Transverse colon (tissue), 4 donors: Measurements from ENCODE around the gene AFAP1L2. TPM values are rescaled to one million over a fixed set of nuclear protein-coding genes. Genes with fewer than 3 reads are reported as not detected.

Source experiments
- DNase-seq: peaks from one replicate; pipeline ENCODE4 v3.0.0-alpha.2; 2019
- H3K27ac ChIP-seq, 4 donors: fragments of 200-600 bp; sonication (generic); 2 replicates each; pipeline ENCODE4 v1.5.1; 2016 to 2018; ENCODE audit warnings: inconsistent platforms in 4 of 4
- H3K27me3 ChIP-seq: fragments of 200-600 bp; sonication (generic); 2 replicates; pipeline ENCODE4 v1.5.1; 2017; ENCODE audit warnings: inconsistent platforms
- H3K36me3 ChIP-seq, 4 donors: fragments of 200-600 bp; sonication (generic); 2 replicates each; pipeline ENCODE4 v1.5.1; 2017 to 2019; ENCODE audit warnings: inconsistent platforms in 4 of 4
- H3K4me1 ChIP-seq, 4 donors: fragments of 200-600 bp; sonication (generic); 2 replicates each; pipeline ENCODE4 v1.5.1; 2017 to 2020; ENCODE audit warnings: inconsistent platforms in 4 of 4
- H3K4me3 ChIP-seq, 4 donors: fragments of 200-600 bp; sonication (generic); 1 replicate in 1 of 4; 2 replicates in 3 of 4; pipeline versions ENCODE4 v1.5.1 to v1.6.1; 2017 to 2019; ENCODE audit warnings: inconsistent platforms in 4 of 4
- H3K9me3 ChIP-seq, 2 donors: fragments of 200-600 bp; sonication (generic); 2 replicates each; pipeline ENCODE4 v1.5.1; 2017 to 2019; ENCODE audit warnings: inconsistent platforms in 2 of 2
- EP300 ChIP-seq: sonication (generic); formaldehyde crosslinking; IDR thresholded peaks from one replicate; pipeline ENCODE4 v1.6.1; 2017; ENCODE audit warnings: antibody characterized with exemption, low read depth
- POLR2A ChIP-seq: fragments of 450-650 bp; IDR thresholded peaks from one replicate; pipeline ENCODE4 v1.6.1; 2016; ENCODE audit warnings: antibody characterized with exemption, mild to moderate bottlenecking, moderate library complexity
- POLR2AphosphoS5 ChIP-seq, 3 donors: sonication (generic); formaldehyde crosslinking; IDR thresholded peaks; one replicate each; pipeline ENCODE4 v1.6.1; 2016; ENCODE audit warnings: antibody characterized with exemption in 3 of 3
- WGBS, 2 donors: methylation state at CpG; one replicate each; pipeline ENCODE4 v1.1.5; 2018; ENCODE audit warnings: low coverage in 1 of 2; 5-methylcytosine and 5-hydroxymethylcytosine counted together
- in situ Hi-C, 4 donors: fragments of 200-750 bp; cut with MboI; loops; one replicate each; pipeline versions ENCODE4 v1.15.0 to v1.15.1; 2017; ENCODE audit warnings: low sequenced_read_pairs in 3 of 4, low pct_ligation_motif_present in 1 of 4, low pct_unique_long_range_greater_than_20kb in 1 of 4
- intact Hi-C: fragments of 100-400 bp; cut with DNase I; formaldehyde crosslinking; loops from one replicate; pipeline ENCODE4 v1.15.1; 2023; ENCODE audit warnings: low total_unique reads
- total RNA-seq, 4 donors: library from RNA; depleted of rRNA; stranded (reverse); fragments of >200 nt; gene quantifications; one replicate each; pipeline ENCODE4 v1.1.0, GENCODE V29; 2016
- TF ChIP-seq, protein P1 (sequence below), 5 experiments: fragments of 200-600 bp in 3 of 5; fragments of 450-650 bp in 2 of 5; sonication (generic) in 3 of 5; IDR thresholded peaks; 1 replicate in 2 of 5; 2 replicates in 3 of 5; pipeline ENCODE4 v1.5.1; 2016 to 2017; ENCODE audit warnings: antibody characterized with exemption in 5 of 5, inconsistent platforms in 3 of 5, mild to moderate bottlenecking in 2 of 5, moderate library complexity in 1 of 5

AFAP1L2 gene
- total RNA-seq, 4 donors from 2014 or later: 12.2 to 42.6 (median 13.2) TPM

DNA sequence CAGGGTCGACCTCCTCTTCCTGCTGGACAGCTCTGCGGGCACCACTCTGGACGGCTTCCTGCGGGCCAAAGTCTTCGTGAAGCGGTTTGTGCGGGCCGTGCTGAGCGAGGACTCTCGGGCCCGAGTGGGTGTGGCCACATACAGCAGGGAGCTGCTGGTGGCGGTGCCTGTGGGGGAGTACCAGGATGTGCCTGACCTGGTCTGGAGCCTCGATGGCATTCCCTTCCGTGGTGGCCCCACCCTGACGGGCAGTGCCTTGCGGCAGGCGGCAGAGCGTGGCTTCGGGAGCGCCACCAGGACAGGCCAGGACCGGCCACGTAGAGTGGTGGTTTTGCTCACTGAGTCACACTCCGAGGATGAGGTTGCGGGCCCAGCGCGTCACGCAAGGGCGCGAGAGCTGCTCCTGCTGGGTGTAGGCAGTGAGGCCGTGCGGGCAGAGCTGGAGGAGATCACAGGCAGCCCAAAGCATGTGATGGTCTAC, 118.3 kb downstream of the AFAP1L2 start:
- no peak overlapping the region for H3K4me3 ChIP-seq
- TF ChIP-seq, protein P1, sequence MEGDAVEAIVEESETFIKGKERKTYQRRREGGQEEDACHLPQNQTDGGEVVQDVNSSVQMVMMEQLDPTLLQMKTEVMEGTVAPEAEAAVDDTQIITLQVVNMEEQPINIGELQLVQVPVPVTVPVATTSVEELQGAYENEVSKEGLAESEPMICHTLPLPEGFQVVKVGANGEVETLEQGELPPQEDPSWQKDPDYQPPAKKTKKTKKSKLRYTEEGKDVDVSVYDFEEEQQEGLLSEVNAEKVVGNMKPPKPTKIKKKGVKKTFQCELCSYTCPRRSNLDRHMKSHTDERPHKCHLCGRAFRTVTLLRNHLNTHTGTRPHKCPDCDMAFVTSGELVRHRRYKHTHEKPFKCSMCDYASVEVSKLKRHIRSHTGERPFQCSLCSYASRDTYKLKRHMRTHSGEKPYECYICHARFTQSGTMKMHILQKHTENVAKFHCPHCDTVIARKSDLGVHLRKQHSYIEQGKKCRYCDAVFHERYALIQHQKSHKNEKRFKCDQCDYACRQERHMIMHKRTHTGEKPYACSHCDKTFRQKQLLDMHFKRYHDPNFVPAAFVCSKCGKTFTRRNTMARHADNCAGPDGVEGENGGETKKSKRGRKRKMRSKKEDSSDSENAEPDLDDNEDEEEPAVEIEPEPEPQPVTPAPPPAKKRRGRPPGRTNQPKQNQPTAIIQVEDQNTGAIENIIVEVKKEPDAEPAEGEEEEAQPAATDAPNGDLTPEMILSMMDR (IDR thresholded peaks at IDR 0.05): no peak
- TF ChIP-seq POLR2A (no peak), EP300 (no peak), POLR2AphosphoS5 (IDR thresholded peaks at IDR 0.05) (no peak)
- in situ Hi-C loops: no loop called here
- no peak for DNase-seq
- no peaks in the 10 kb centered on the region for H3K36me3 ChIP-seq
- no peak overlapping the region for H3K27ac ChIP-seq
- intact Hi-C loops: no loop called here
- no peaks in the 10 kb centered on the region for H3K27me3 ChIP-seq
- H3K4me1 ChIP-seq: no peaks in the 10 kb centered on the region
- H3K9me3 ChIP-seq: no peaks in the 10 kb centered on the region
- WGBS, 2 donors: 92% methylated on average over 30 of the region's 31 CpGs; no CpG with 5 or more reads in 1 of the 2 donors

DNA sequence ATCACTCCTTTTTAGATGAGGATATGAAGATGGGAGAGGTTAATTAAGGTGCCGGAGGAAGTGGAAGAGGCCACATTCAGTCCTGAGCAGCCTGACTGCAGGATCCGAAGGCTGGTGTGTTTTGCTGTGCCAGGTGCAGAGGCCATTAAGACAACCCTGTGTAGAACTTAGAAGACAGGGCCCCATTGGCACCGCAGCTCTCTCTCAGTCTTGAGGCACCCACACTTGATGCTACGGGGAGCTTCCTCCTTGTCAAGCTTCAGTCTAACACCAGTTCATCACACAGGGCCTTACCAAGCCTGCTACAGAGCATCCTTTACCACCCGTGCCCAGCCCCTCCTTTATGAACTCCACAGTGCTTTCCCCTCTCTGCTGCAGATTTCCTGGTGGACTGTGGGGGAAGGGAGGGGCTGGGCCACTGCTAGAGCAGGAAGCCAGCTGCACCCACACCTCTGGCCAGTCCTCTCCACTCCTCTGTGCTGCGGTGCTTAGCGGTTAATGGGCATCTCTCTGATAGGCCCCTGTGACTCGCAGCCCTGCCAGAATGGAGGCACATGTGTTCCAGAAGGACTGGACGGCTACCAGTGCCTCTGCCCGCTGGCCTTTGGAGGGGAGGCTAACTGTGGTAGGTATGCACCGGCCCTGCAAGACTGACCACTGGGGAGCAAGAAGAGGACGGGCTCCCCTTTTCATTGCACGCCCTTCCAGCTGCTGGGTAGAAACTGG, 119.8 kb downstream of the AFAP1L2 start:
- in situ Hi-C loops: no loop called here

DNA sequence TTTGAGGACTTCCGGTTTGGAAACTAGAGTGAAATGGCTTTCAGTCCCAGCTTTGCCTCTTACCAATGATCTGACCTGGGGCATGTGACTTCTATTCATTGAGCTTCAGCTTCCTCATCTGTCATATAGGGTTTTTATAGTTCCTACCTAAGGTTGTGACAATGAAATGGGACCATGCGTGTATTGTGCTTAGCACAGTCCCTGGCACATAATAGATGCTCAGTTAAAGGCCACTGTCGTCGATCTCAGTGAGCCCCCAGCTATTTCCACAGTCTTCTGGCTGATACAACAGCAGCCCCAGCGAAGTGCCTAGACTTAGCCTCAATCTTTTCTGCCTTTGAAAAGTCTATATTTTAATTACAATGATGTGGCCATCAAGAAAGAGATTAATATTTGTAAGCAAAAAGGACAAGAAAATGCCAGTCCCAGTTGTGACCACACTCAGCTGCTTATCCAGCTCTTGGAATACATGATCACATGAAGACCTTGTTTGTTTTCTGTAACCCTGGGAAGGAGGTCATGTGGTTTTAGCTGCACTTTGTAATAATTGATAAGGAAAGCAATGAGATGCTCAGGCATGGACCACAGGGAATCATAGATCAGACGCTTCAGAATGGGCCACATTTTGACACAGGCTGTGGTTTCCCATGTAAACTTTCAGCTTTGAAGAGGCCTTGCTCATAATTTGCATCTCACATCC, 120.6 kb downstream of the AFAP1L2 start:
- H3K9me3 ChIP-seq: no peaks in the 10 kb centered on the region
- no peaks in the 10 kb centered on the region for H3K27me3 ChIP-seq
- no peaks in the 10 kb centered on the region for H3K36me3 ChIP-seq
- DNase-seq: no peak
- intact Hi-C loops (no loop called here), in situ Hi-C loops (no loop called here)
- WGBS, 2 donors: 80 to 89% methylated on average over 2 to 6 of the region's 6 CpGs
- H3K27ac ChIP-seq: no peak overlapping the region
- H3K4me1 ChIP-seq: no peaks in the 10 kb centered on the region
- no peak overlapping the region for H3K4me3 ChIP-seq
- TF ChIP-seq, protein P1 (IDR thresholded peaks at IDR 0.05): no peak
- TF ChIP-seq POLR2AphosphoS5 (IDR thresholded peaks at IDR 0.05) (no peak), POLR2A (no peak), EP300 (no peak)

More for the DNA sequence above, 119.8 kb downstream of the AFAP1L2 start:
- Histone ChIP-seq H3K36me3 (no peaks in the 10 kb centered on the region), H3K4me1 (no peaks in the 10 kb centered on the region), H3K9me3 (no peaks in the 10 kb centered on the region), H3K27me3 (no peaks in the 10 kb centered on the region), H3K4me3 (no peak overlapping the region), H3K27ac (no peak overlapping the region)
- 68 to 72% methylated on average over 3 to 13 of the region's 13 CpGs for WGBS, 2 donors
- intact Hi-C loops: no loop called here
- TF ChIP-seq EP300: no peak
- no peak for TF ChIP-seq POLR2AphosphoS5 (IDR thresholded peaks at IDR 0.05)
- TF ChIP-seq, protein P1 (IDR thresholded peaks at IDR 0.05): no peak
- no peak for TF ChIP-seq POLR2A
- DNase-seq: no peak

DNA sequence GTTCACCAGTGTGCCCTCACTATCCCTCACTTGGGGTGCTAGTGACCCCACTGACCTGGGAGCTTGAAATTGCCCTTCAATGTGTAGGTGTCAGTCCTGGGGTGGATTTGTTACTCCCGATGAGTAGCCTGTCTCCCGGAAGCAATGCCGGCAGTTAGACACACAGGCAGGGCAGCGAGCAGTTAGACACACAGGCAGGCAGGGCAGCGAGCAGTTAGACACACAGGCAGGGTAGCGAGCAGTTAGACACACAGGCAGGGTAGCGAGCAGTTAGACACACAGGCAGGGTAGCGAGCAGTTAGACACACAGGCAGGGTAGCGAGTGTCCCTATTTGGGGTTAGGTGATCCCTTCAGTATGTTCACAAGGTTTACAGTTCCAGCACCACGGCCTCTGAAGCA, 121.2 kb downstream of the AFAP1L2 start:
- Histone ChIP-seq H3K4me1 (no peaks in the 10 kb centered on the region), H3K4me3 (no peak overlapping the region), H3K27ac (no peak overlapping the region), H3K27me3 (no peaks in the 10 kb centered on the region), H3K36me3 (no peaks in the 10 kb centered on the region), H3K9me3 (no peaks in the 10 kb centered on the region)
- intact Hi-C loops (no loop called here), in situ Hi-C loops (no loop called here)
- TF ChIP-seq, protein P1 (IDR thresholded peaks at IDR 0.05): no peak
- TF ChIP-seq EP300 (no peak), POLR2A (no peak), POLR2AphosphoS5 (IDR thresholded peaks at IDR 0.05) (no peak)
- DNase-seq: no peak
- WGBS, 2 donors: 96% methylated on average over 10 of the region's 10 CpGs; no CpG with 5 or more reads in 1 of the 2 donors
